H1 (cell line): ENCODE results near the gene HS2ST1. TPM values are rescaled to one million over a fixed set of nuclear protein-coding genes. Genes with fewer than 3 reads are reported as not detected.

ENCODE experiments used
- CTCF ChIA-PET: fragments of 300-600 bp; sonication (Branson Sonifier 250); formaldehyde crosslinking; loops from one replicate; lab custom pipeline; 2021; ENCODE audit not compliant: partially characterized antibody; lab: Charles Lee
- POLR2A ChIA-PET: fragments of 300-600 bp; sonication (Branson Sonifier 250); formaldehyde crosslinking; loops from one replicate; lab custom pipeline; 2021; ENCODE audit warnings: inconsistent platforms; ENCODE audit not compliant: partially characterized antibody; lab: Charles Lee
- DNase-seq, 2 experiments: peaks; one replicate each; pipeline versions ENCODE4 v3.0.0 to v3.0.0-alpha.2; 2010 to 2022; ENCODE audit warnings: low spot score in 2 of 2, low read depth in 1 of 2, mixed read lengths in 1 of 2
- FAIRE-seq: peaks from 2 replicates; lab custom pipeline; 2011; peaks lifted over from hg19 to GRCh38; lab: Jason Lieb, UNC
- H2AFZ ChIP-seq: 2 replicates; pipeline ENCODE4 v1.8.1; 2012; ENCODE audit warnings: low read length, inconsistent platforms
- H2AK5ac ChIP-seq: 2 replicates; pipeline ENCODE4 v1.6.1; 2013; ENCODE audit warnings: low read depth, low read length
- H2BK120ac ChIP-seq: replicated peaks from 2 replicates; pipeline ENCODE3; 2013; ENCODE audit warnings: low read depth, low read length, inconsistent platforms
- H2BK12ac ChIP-seq: 2 replicates; pipeline ENCODE4 v1.6.1; 2013; ENCODE audit warnings: low read depth, low read length
- H2BK15ac ChIP-seq: 2 replicates; pipeline ENCODE4 v1.6.1; 2013; ENCODE audit warnings: low read length
- H2BK20ac ChIP-seq: 2 replicates; pipeline ENCODE4 v1.6.1; 2013; ENCODE audit warnings: low read length
- H2BK5ac ChIP-seq: 2 replicates; pipeline ENCODE4 v1.6.1; 2013; ENCODE audit warnings: low read depth, low read length
- H3K14ac ChIP-seq: 2 replicates; pipeline ENCODE4 v1.6.1; 2013; ENCODE audit warnings: inconsistent platforms; ENCODE audit not compliant: insufficient read length
- H3K18ac ChIP-seq: 2 replicates; pipeline ENCODE4 v1.6.1; 2013; ENCODE audit warnings: low read length; ENCODE audit errors: extremely low read depth
- H3K23ac ChIP-seq: 2 replicates; pipeline ENCODE4 v1.6.1; 2013; ENCODE audit warnings: inconsistent platforms; ENCODE audit not compliant: insufficient read length
- H3K23me2 ChIP-seq: 2 replicates; pipeline ENCODE4 v1.6.1; 2013; ENCODE audit warnings: low read depth, low read length
- H3K27ac ChIP-seq: 2 replicates; pipeline ENCODE4 v1.6.1; 2011; ENCODE audit warnings: low read depth, low read length, inconsistent platforms
- H3K27me3 ChIP-seq, 4 experiments: replicated peaks in 1 of 4; 1 replicate in 1 of 4; 2 replicates in 3 of 4; pipeline versions ENCODE4 v1.6.1 to v1.8.1; 2011 to 2013; ENCODE audit warnings: low read length in 3 of 4, mild to moderate bottlenecking in 3 of 4, inconsistent platforms in 2 of 4, mixed read lengths in 2 of 4, moderate library complexity in 1 of 4; ENCODE audit not compliant: control insufficient read depth in 3 of 4, insufficient read depth in 3 of 4; ENCODE audit errors: extremely low read depth in 1 of 4
- H3K36me3 ChIP-seq, 4 experiments: 2 replicates each; pipeline versions ENCODE4 v1.6.1 to v1.8.1; 2011 to 2013; ENCODE audit warnings: mild to moderate bottlenecking in 4 of 4, low read length in 3 of 4, moderate library complexity in 2 of 4, control low read depth in 1 of 4, inconsistent platforms in 1 of 4; ENCODE audit not compliant: insufficient read depth in 4 of 4, control insufficient read depth in 2 of 4
- H3K4ac ChIP-seq: replicated peaks from 2 replicates; pipeline ENCODE3; 2013; ENCODE audit warnings: low read length, low read depth, mixed read lengths, inconsistent platforms; ENCODE audit not compliant: insufficient read length
- H3K4me1 ChIP-seq, 4 experiments: replicated peaks in 1 of 4; 1 replicate in 1 of 4; 2 replicates in 3 of 4; pipeline versions ENCODE4 v1.6.1 to v1.8.1; 2011 to 2013; ENCODE audit warnings: low read length in 3 of 4, inconsistent platforms in 2 of 4, mixed read lengths in 1 of 4; ENCODE audit not compliant: insufficient read depth in 4 of 4, control insufficient read depth in 3 of 4
- H3K4me2 ChIP-seq, 2 experiments: 2 replicates each; pipeline versions ENCODE4 v1.6.1 to v1.8.1; 2011 to 2013; ENCODE audit warnings: low read depth in 2 of 2, low read length in 2 of 2, control low read depth in 1 of 2, inconsistent platforms in 1 of 2, mild to moderate bottlenecking in 1 of 2; ENCODE audit not compliant: insufficient read depth in 1 of 2
- H3K4me3 ChIP-seq, 4 experiments: fragments of 200-600, 300-600 bp in 1 of 4; sonication (generic), shearing (Covaris generic), sonication (Bioruptor Twin) in 1 of 4; 2 replicates each; pipeline versions ENCODE4 v1.5.1 to v1.8.1; 2011 to 2016; ENCODE audit warnings: low read length in 4 of 4, low read depth in 3 of 4, control low read depth in 2 of 4, inconsistent platforms in 2 of 4, mild to moderate bottlenecking in 2 of 4, mixed read lengths in 1 of 4, moderate library complexity in 1 of 4; ENCODE audit not compliant: insufficient read depth in 2 of 4; ENCODE audit errors: extremely low read depth in 1 of 4
- H3K56ac ChIP-seq: replicated peaks from 2 replicates; pipeline ENCODE3; 2013; ENCODE audit warnings: low read depth, mild to moderate bottlenecking, mixed read lengths, low read length, inconsistent platforms; ENCODE audit not compliant: insufficient read length
- H3K79me1 ChIP-seq: 2 replicates; pipeline ENCODE4 v1.6.1; 2013; ENCODE audit warnings: low read depth, low read length, control low read depth
- H3K79me2 ChIP-seq, 2 experiments: 2 replicates each; pipeline versions ENCODE4 v1.6.1 to v1.8.1; 2012 to 2013; ENCODE audit warnings: low read length in 2 of 2, mild to moderate bottlenecking in 2 of 2, inconsistent platforms in 1 of 2; ENCODE audit not compliant: insufficient read depth in 2 of 2, control insufficient read depth in 1 of 2
- H3K9ac ChIP-seq, 4 experiments: replicated peaks in 1 of 4; 1 replicate in 1 of 4; 2 replicates in 3 of 4; pipeline versions ENCODE4 v1.6.1 to v1.8.1; 2011 to 2013; ENCODE audit warnings: low read depth in 3 of 4, low read length in 3 of 4, control low read depth in 2 of 4, mild to moderate bottlenecking in 2 of 4, moderate library complexity in 2 of 4, inconsistent platforms in 1 of 4; ENCODE audit errors: extremely low read depth in 1 of 4
- H3K9me3 ChIP-seq, 2 experiments: 2 replicates each; pipeline versions ENCODE4 v1.6.1 to v1.8.1; 2012 to 2013; ENCODE audit warnings: mild to moderate bottlenecking in 2 of 2, moderate library complexity in 2 of 2, control low read depth in 1 of 2, inconsistent platforms in 1 of 2, low read depth in 1 of 2, low read length in 1 of 2, mixed read lengths in 1 of 2; ENCODE audit not compliant: insufficient read depth in 2 of 2
- H4K20me1 ChIP-seq, 2 experiments: replicated peaks in 1 of 2; 2 replicates each; pipeline versions ENCODE3 to v1.8.1; 2011 to 2013; ENCODE audit warnings: inconsistent platforms in 2 of 2, low read length in 2 of 2, mild to moderate bottlenecking in 1 of 2; ENCODE audit not compliant: insufficient read depth in 2 of 2, control insufficient read depth in 1 of 2
- H4K5ac ChIP-seq: 2 replicates; pipeline ENCODE4 v1.6.1; 2013; ENCODE audit warnings: low read length, low read depth, mixed read lengths, inconsistent platforms; ENCODE audit not compliant: insufficient read length
- H4K8ac ChIP-seq: 2 replicates; pipeline ENCODE4 v1.8.0; 2013; ENCODE audit warnings: mild to moderate bottlenecking, moderate library complexity, low read length, inconsistent platforms; ENCODE audit not compliant: insufficient read depth; ENCODE audit errors: extremely low read depth
- H4K91ac ChIP-seq: replicated peaks from 2 replicates; pipeline ENCODE3; 2013; ENCODE audit warnings: low read length, mixed read lengths, inconsistent platforms; ENCODE audit not compliant: insufficient read length
- CHD2 ChIP-seq: IDR thresholded peaks from 2 replicates; pipeline ENCODE4 v1.6.1; 2012; ENCODE audit warnings: low read length, improper control_type of control experiment
- FOSL1 ChIP-seq: IDR thresholded peaks from 2 replicates; pipeline ENCODE4 v1.6.1; 2011; ENCODE audit warnings: mild to moderate bottlenecking, low read depth, low read length, moderate library complexity; ENCODE audit not compliant: insufficient read depth
- JUND ChIP-seq: IDR thresholded peaks from 2 replicates; pipeline ENCODE4 v1.6.1; 2011; ENCODE audit warnings: mild to moderate bottlenecking, improper control_type of control experiment, low read length
- KDM4A ChIP-seq: IDR thresholded peaks from one replicate; pipeline ENCODE4 v1.7.1; 2012; ENCODE audit warnings: low read depth, mild to moderate bottlenecking, moderate library complexity, low read length, inconsistent platforms; ENCODE audit not compliant: severe bottlenecking
- NANOG ChIP-seq: IDR thresholded peaks from 2 replicates; pipeline ENCODE4 v1.6.1; 2011; ENCODE audit warnings: low read length, low read depth, mild to moderate bottlenecking, inconsistent platforms; ENCODE audit not compliant: insufficient read depth, poor library complexity, severe bottlenecking
- PHF8 ChIP-seq: fragments of 200-600 bp; sonication (generic); conservative IDR thresholded peaks from 2 replicates; pipeline ENCODE4 v1.7.1; 2012; ENCODE audit warnings: low read depth, mild to moderate bottlenecking, inconsistent platforms, low read length, moderate library complexity
- POLR2AphosphoS5 ChIP-seq: IDR thresholded peaks from 2 replicates; pipeline ENCODE4 v1.6.1; 2011; ENCODE audit warnings: low read depth, low read length
- RNF2 ChIP-seq: fragments of 200-900, 300-1000 bp; sonication (generic); IDR thresholded peaks from 2 replicates; pipeline ENCODE4 v1.7.1; 2016; ENCODE audit warnings: borderline replicate concordance, low read depth, mild to moderate bottlenecking, antibody characterized with exemption, low read length; ENCODE audit not compliant: poor library complexity, severe bottlenecking; ENCODE audit errors: missing control alignments
- SP4 ChIP-seq: IDR thresholded peaks from 2 replicates; pipeline ENCODE4 v1.6.1; 2012; ENCODE audit warnings: low read length, inconsistent platforms
- YY1 ChIP-seq: IDR thresholded peaks from 2 replicates; pipeline ENCODE4 v1.6.1; 2011; ENCODE audit warnings: low read depth, mild to moderate bottlenecking, low read length
- WGBS, 2 experiments: shearing (Covaris generic) in 1 of 2; methylation state at CpG; one replicate each; pipeline versions ENCODE4 v1.1.6 to v1.1.7; 2013 to 2015; ENCODE audit warnings: low lambda C conversion rate in 2 of 2, mixed read lengths in 2 of 2, inconsistent platforms in 1 of 2, low coverage in 1 of 2, missing lambda C conversion rate in 1 of 2; ENCODE audit not compliant: insufficient replicate concordance in 2 of 2, insufficient coverage in 1 of 2, insufficient read length in 1 of 2; ENCODE audit errors: extremely low coverage in 1 of 2, missing lambda C conversion rate in 1 of 2; 5-methylcytosine and 5-hydroxymethylcytosine counted together
- polyA plus RNA-seq, 7 experiments: library from polyadenylated mRNA; depleted of rRNA in 3 of 7; stranded (reverse) in 5 of 7; unstranded in 2 of 7; fragments of >200 nt in 5 of 7; fragments of 200-250 nt in 2 of 7; gene quantifications; 1 replicate in 5 of 7; 2 replicates in 1 of 7; 4 replicates in 1 of 7; pipeline versions ENCODE4 v1.2.1 to v1.2.3, GENCODE V29; 2011 to 2013; ENCODE audit warnings: missing spikeins in 2 of 7, mixed read lengths in 2 of 7
- total RNA-seq: library from RNA; stranded (reverse); fragmentation: NEBNext Ultra II Directional; extraction: Animal tissue kit (Norgen Biotek cat#: 25700); gene quantifications from 2 replicates; pipeline ENCODE4 v1.2.1, GENCODE V29; 2021

The HS2ST1 gene
- total and polyA plus RNA-seq, 2 of the 8 experiments (the other 6 are each of a cell fraction or from before 2014, with no cell fraction given), result 5.2 to 28.3 TPM

DNA sequence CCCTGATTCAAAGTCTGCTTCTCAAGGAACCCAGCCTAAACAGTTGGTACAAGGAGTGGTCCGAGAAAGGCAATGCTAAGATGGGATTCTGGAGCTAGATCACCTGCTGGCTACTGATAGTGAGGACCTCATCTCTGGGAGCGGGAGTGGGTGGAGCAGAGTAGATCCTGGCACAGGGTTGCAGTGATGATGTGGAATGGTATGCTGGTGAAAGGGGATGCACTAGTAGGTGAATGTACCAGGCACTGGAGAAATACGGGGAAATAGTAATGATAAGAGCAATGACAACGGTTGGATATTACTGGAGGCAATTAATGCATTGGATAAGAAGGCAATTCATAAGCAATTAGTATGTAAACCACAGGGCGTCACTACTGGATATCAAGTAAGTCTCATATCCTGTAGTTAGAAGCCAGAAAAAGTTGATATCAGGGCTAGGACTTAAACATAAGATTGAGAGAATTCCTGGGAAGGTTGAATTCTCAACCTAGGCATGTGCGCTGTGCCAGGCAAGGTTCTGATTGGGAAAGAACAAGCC lies 245.0 kb downstream of the HS2ST1 start:
- Histone ChIP-seq H2AFZ (no peak overlapping the region), H4K5ac (no peak overlapping the region), H3K4me1 (no peaks in the 10 kb centered on the region; a peak in 1 of 7 replicates), H2BK12ac (no peak overlapping the region), H3K23me2 (no peaks in the 10 kb centered on the region), H3K23ac (no peak overlapping the region), H2BK120ac (no peak overlapping the region), H3K14ac (no peak overlapping the region), H2BK15ac (no peak overlapping the region), H3K4me2 (no peak overlapping the region), H4K91ac (no peak overlapping the region), H4K20me1 (no peaks in the 10 kb centered on the region), H2AK5ac (no peak overlapping the region), H4K8ac (no peak overlapping the region), H3K27me3 (no peaks in the 10 kb centered on the region), H2BK5ac (no peak overlapping the region), H3K4ac (no peak overlapping the region), H3K4me3 (no peak overlapping the region), H3K56ac (no peak overlapping the region), H2BK20ac (no peak overlapping the region), H3K9me3 (no peaks in the 10 kb centered on the region), H3K36me3 (no peaks in the 10 kb centered on the region), H3K9ac (no peak overlapping the region), H3K27ac (no peak overlapping the region), H3K18ac (no peak overlapping the region), H3K79me1 (no peaks in the 10 kb centered on the region), H3K79me2 (no peaks in the 10 kb centered on the region)
- ChIA-PET CTCF (interaction anchor here (1.0 to 1.3 kb wide), 4 partner anchors 8 to 133 kb away, joined by 3 to 5 read pairs (median 3); no protein-coding TSS in a partner anchor), POLR2A (no interaction called here)
- no peak for FAIRE-seq
- no peak for DNase-seq
- 94% methylated on average over 6 of the region's 6 CpGs; no CpG with 5 or more reads in 1 of the 2 experiments for WGBS, 2 experiments
- TF ChIP-seq POLR2AphosphoS5 (no peak), FOSL1 (no peak), KDM4A (no peak), PHF8 (no peak), JUND (no peak), CHD2 (no peak), SP4 (no peak), YY1 (no peak), NANOG (no peak), RNF2 (no peak)
